ENCODE measurements around the gene SLC28A1. TPM values are rescaled to one million over a fixed set of nuclear protein-coding genes. Genes with fewer than 3 reads are reported as not detected.
A peak's percentile ranks its signal among the peaks of the same experiment; 100 is the strongest.

The SLC28A1 gene
- total RNA-seq, 2 donors from 2014 or later, result 0.12 TPM; not detected in 1

- Histone ChIP-seq H3K4me1 (peaks cover 0 to 20% of the 10 kb centered on the region in 2 donors), H3K27me3 (no peaks in the 10 kb centered on the region), H3K27ac (peak overlapping the region; percentile 26 to 76), H3K4me3 (no peak overlapping the region), H3K36me3 (peaks cover 51% of the 10 kb centered on the region), H3K9me3 (no peaks in the 10 kb centered on the region)
- no peak for TF ChIP-seq CTCF (IDR thresholded peaks at IDR 0.05)
- DNase-seq (ENCODE audit: low spot score), result no peak
Observed at GRCh38 chr15:84857418-84858004, 27.0 kb upstream of the SLC28A1 start.

- Histone ChIP-seq H3K27me3 (no peaks in the 10 kb centered on the region), H3K4me1 (peaks cover 0 to 16% of the 10 kb centered on the region in 2 donors), H3K27ac (no peak overlapping the region), H3K4me3 (no peak overlapping the region), H3K36me3 (peaks cover 58% of the 10 kb centered on the region), H3K9me3 (no peaks in the 10 kb centered on the region)
- TF ChIP-seq CTCF (IDR thresholded peaks at IDR 0.05), result no peak
- no peak for DNase-seq (ENCODE audit: low spot score)
Observed at GRCh38 chr15:84858231-84858630, 26.2 kb upstream of the SLC28A1 start.

GRCh38 chr15:84859144-84859543, 25.3 kb upstream of the SLC28A1 start:
- Histone ChIP-seq H3K9me3 (no peaks in the 10 kb centered on the region), H3K4me1 (peaks cover 0 to 24% of the 10 kb centered on the region in 2 donors), H3K4me3 (no peak overlapping the region), H3K27me3 (no peaks in the 10 kb centered on the region), H3K27ac (peak overlapping the region in 1 of 2 donors; percentile 7), H3K36me3 (peaks cover 67% of the 10 kb centered on the region)
- TF ChIP-seq CTCF (IDR thresholded peaks at IDR 0.05), result no peak
- no peak for DNase-seq (ENCODE audit: low spot score)

GRCh38 chr15:84859651-84860050, 24.8 kb upstream of the SLC28A1 start:
- no peak for TF ChIP-seq CTCF (IDR thresholded peaks at IDR 0.05)
- Histone ChIP-seq H3K36me3 (peaks cover 71% of the 10 kb centered on the region), H3K27ac (no peak overlapping the region), H3K4me3 (no peak overlapping the region), H3K27me3 (no peaks in the 10 kb centered on the region), H3K9me3 (no peaks in the 10 kb centered on the region), H3K4me1 (peaks cover 0 to 29% of the 10 kb centered on the region in 2 donors)
- no peak for DNase-seq (ENCODE audit: low spot score)

- DNase-seq (ENCODE audit: low spot score), result no peak
- Histone ChIP-seq H3K4me3 (no peak overlapping the region), H3K36me3 (peaks cover 85% of the 10 kb centered on the region), H3K27ac (no peak overlapping the region), H3K9me3 (no peaks in the 10 kb centered on the region), H3K27me3 (no peaks in the 10 kb centered on the region), H3K4me1 (peaks cover 0 to 17% of the 10 kb centered on the region in 2 donors)
- TF ChIP-seq CTCF (IDR thresholded peaks at IDR 0.05), result no peak
Observed at GRCh38 chr15:84861781-84862180, 22.7 kb upstream of the SLC28A1 start.
